Measurements from ENCODE around the gene NACC1. TPM values are rescaled to one million over a fixed set of nuclear protein-coding genes. Genes with fewer than 3 reads are reported as not detected.

Gene NACC1
- total RNA-seq (10 to 100 TPM; 16.7 to 18.7 TPM), polyA plus RNA-seq (10 to 100 TPM in 1 of 2 donors, under 1 TPM in 1; 0.86 to 24.7 TPM)

GRCh38 chr19:13117772-13118423, at the start of gene NACC1:
TSS of gene NACC1 (plus strand) at chr19:13118264. CDS start at chr19:13135208, 16,944 bp downstream.
- peak; percentile 90 for DNase-seq (ENCODE audit: low spot score)
- H3K4me3 ChIP-seq (ENCODE audit: low read depth in 1 of 3, low read length in 3 of 3), result peak within 1 kb of the TSS; percentile 90 to 100 (median 93)
- no peaks in the 10 kb centered on the region for H3K27me3 ChIP-seq (ENCODE audit: control insufficient read depth in 4 of 4, insufficient read depth in 4 of 4, low read length in 3 of 4)
- peaks cover 0 to 2% (median under 1%) of the 10 kb centered on the region in 4 donors for H3K36me3 ChIP-seq (ENCODE audit: control insufficient read depth in 4 of 4, insufficient read depth in 3 of 4, low read depth in 1 of 4, low read length in 3 of 4)
- 2% methylated on average over 65 of the region's 65 CpGs for WGBS
- TF ChIP-seq FOXA1 (IDR thresholded peaks at IDR 0.05) (no peak), TAF1 (conservative IDR thresholded peaks at IDR 0.05) (no peak), REST (IDR thresholded peaks at IDR 0.05) (no peak)
- TF ChIP-seq, protein P1, sequence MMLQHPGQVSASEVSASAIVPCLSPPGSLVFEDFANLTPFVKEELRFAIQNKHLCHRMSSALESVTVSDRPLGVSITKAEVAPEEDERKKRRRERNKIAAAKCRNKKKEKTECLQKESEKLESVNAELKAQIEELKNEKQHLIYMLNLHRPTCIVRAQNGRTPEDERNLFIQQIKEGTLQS (IDR thresholded peaks at IDR 0.05), result no peak
- TF ChIP-seq, protein P2, sequence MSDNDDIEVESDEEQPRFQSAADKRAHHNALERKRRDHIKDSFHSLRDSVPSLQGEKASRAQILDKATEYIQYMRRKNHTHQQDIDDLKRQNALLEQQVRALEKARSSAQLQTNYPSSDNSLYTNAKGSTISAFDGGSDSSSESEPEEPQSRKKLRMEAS (IDR thresholded peaks at IDR 0.05), result no peak
- no peaks in the 10 kb centered on the region for H3K9me3 ChIP-seq (ENCODE audit: control insufficient read depth in 4 of 4, low read length in 3 of 4)
- peak within 1 kb of the TSS; percentile 78 to 82 for H3K27ac ChIP-seq (ENCODE audit: low read depth in 1 of 2, low read length in 2 of 2)
- peaks cover 12 to 42% (median 31%) of the 10 kb centered on the region in 4 donors for H3K4me1 ChIP-seq (ENCODE audit: control insufficient read depth in 4 of 4, insufficient read depth in 4 of 4, low read length in 3 of 4)
- peak within 1 kb of the TSS; percentile 43 to 91 for H3K9ac ChIP-seq (ENCODE audit: low read depth in 1 of 2, low read length in 2 of 2)

DNA sequence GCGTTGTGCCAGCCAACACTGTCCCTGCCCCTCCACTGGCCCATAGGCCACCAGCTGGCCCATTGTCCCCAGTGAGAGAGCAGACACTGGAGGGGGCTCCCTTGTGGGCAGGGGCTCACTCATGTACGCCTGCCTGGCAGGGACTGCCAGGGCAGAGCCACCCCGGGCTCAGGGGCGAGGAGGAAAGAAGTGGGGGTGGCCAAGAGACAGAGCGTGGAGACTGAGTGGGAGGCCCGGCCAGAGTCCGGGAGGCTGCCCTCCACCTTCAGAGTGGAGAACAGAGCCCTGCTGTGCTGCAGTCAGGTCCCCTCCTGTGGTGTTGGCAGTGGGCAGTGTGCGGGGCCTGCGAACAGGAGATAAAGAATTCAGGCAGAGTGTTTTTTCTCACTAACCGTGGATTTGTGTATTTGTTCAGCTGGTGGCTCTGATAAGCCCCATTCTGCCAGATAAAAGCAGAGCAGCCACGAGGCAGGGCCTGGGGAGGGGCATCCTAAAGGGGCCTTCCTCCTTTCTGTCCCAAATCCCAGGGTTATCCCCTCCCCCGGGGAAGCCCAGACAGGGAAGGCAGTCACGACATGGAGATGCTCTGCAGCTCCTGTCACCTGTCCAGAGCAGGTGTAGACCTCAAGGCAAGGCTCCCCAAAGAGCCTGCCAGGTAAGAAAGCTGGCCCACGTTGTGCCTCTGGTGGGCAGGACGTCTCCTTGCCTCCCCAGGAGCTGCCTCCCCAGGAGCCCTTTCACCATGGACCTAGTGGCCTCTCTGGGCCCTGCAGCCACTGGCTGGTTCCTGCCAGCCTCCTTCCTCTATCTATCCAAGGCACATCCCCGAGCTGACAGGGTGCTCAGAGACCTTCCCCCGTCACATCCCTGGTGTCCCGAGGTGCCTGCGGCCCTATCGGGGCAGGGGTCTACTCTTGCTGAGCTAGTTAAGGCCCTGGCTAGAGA, 48.4 kb upstream of the NACC1 start:
- Histone ChIP-seq H3K27me3 (ENCODE audit: control insufficient read depth in 4 of 4, insufficient read depth in 4 of 4, low read length in 3 of 4) (no peaks in the 10 kb centered on the region), H3K4me1 (ENCODE audit: control insufficient read depth in 4 of 4, insufficient read depth in 4 of 4, low read length in 3 of 4) (peaks cover 0 to 9% (median 2%) of the 10 kb centered on the region in 4 donors), H3K9me3 (ENCODE audit: control insufficient read depth in 4 of 4, low read length in 3 of 4) (no peaks in the 10 kb centered on the region), H3K27ac (ENCODE audit: low read depth in 1 of 2, low read length in 2 of 2) (no peak overlapping the region), H3K4me3 (ENCODE audit: low read depth in 1 of 3, low read length in 3 of 3) (no peak overlapping the region), H3K9ac (ENCODE audit: low read depth in 1 of 2, low read length in 2 of 2) (no peak overlapping the region), H3K36me3 (ENCODE audit: control insufficient read depth in 4 of 4, insufficient read depth in 3 of 4, low read depth in 1 of 4, low read length in 3 of 4) (peaks cover 0 to 5% (median 0%) of the 10 kb centered on the region in 4 donors)
- WGBS, result 73% methylated on average over 20 of the region's 20 CpGs
- peak; percentile 80 for DNase-seq (ENCODE audit: low spot score)
- TF ChIP-seq REST (IDR thresholded peaks at IDR 0.05), result no peak
- TF ChIP-seq, protein P3, sequence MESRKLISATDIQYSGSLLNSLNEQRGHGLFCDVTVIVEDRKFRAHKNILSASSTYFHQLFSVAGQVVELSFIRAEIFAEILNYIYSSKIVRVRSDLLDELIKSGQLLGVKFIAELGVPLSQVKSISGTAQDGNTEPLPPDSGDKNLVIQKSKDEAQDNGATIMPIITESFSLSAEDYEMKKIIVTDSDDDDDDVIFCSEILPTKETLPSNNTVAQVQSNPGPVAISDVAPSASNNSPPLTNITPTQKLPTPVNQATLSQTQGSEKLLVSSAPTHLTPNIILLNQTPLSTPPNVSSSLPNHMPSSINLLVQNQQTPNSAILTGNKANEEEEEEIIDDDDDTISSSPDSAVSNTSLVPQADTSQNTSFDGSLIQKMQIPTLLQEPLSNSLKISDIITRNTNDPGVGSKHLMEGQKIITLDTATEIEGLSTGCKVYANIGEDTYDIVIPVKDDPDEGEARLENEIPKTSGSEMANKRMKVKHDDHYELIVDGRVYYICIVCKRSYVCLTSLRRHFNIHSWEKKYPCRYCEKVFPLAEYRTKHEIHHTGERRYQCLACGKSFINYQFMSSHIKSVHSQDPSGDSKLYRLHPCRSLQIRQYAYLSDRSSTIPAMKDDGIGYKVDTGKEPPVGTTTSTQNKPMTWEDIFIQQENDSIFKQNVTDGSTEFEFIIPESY (IDR thresholded peaks at IDR 0.05), result no peak
- no peak for TF ChIP-seq HNF4G (IDR thresholded peaks at IDR 0.05)
- TF ChIP-seq RXRA (IDR thresholded peaks at IDR 0.05), result no peak
- TF ChIP-seq FOXA1 (IDR thresholded peaks at IDR 0.05), result no peak
